Cardiac muscle cell (in vitro differentiated cells and primary cell): ENCODE results near the gene EPB41L5. TPM values are rescaled to one million over a fixed set of nuclear protein-coding genes. Genes with fewer than 3 reads are reported as not detected.
"Not testable (repeated sequence)": the region's sequence is repeated elsewhere in the genome, so short reads cannot be mapped to it uniquely, and the experiment has no call there.

Experiments
- DNase-seq, 2 donors: peaks; one replicate each; pipeline versions ENCODE4 v3.0.0 to v3.0.0-alpha.2; 2010 to 2017; ENCODE audit warnings: low read depth in 1 of 2, low spot score in 1 of 2
- H3K27ac ChIP-seq: fragments of 200-600 bp; sonication (generic); 2 replicates; pipeline ENCODE4 v1.5.1; 2016
- H3K27me3 ChIP-seq: fragments of 200-600 bp; sonication (generic); 2 replicates; pipeline ENCODE4 v1.6.0; 2016; ENCODE audit warnings: control low read depth
- H3K36me3 ChIP-seq: fragments of 200-600 bp; sonication (generic); 2 replicates; pipeline ENCODE4 v1.5.1; 2016; ENCODE audit warnings: control low read depth
- H3K4me1 ChIP-seq: fragments of 200-600 bp; sonication (generic); 2 replicates; pipeline ENCODE4 v1.8.1; 2017; ENCODE audit warnings: low read depth, mild to moderate bottlenecking, mixed run types
- H3K4me3 ChIP-seq: fragments of 200-600 bp; sonication (generic); 2 replicates; pipeline ENCODE4 v1.5.1; 2016; ENCODE audit warnings: mild to moderate bottlenecking
- H3K9me3 ChIP-seq: fragments of 200-600 bp; sonication (generic); 2 replicates; pipeline ENCODE4 v1.5.1; 2017; ENCODE audit warnings: low read depth, mild to moderate bottlenecking, control low read depth
- polyA plus RNA-seq: library from polyadenylated mRNA; unstranded; fragments of >200 nt; fragmentation: Nextera tagmentation; extraction: Ambion mirVana; gene quantifications from 2 replicates; pipeline ENCODE4 v1.2.1, GENCODE V29; 2016
- total RNA-seq: library from RNA; depleted of rRNA; stranded (reverse); fragments of >200 nt; gene quantifications from 2 replicates; pipeline ENCODE4 v1.2.3, GENCODE V29; 2016
- TF ChIP-seq, protein P1 (sequence below): IDR thresholded peaks from 2 replicates; pipeline ENCODE4 v1.5.1; 2012; ENCODE audit warnings: low read depth, mild to moderate bottlenecking, low read length

EPB41L5 gene
- total RNA-seq (18.4 and 24.6 TPM in 2 replicates), polyA plus RNA-seq (14.9 and 24.9 TPM in 2 replicates)

DNA sequence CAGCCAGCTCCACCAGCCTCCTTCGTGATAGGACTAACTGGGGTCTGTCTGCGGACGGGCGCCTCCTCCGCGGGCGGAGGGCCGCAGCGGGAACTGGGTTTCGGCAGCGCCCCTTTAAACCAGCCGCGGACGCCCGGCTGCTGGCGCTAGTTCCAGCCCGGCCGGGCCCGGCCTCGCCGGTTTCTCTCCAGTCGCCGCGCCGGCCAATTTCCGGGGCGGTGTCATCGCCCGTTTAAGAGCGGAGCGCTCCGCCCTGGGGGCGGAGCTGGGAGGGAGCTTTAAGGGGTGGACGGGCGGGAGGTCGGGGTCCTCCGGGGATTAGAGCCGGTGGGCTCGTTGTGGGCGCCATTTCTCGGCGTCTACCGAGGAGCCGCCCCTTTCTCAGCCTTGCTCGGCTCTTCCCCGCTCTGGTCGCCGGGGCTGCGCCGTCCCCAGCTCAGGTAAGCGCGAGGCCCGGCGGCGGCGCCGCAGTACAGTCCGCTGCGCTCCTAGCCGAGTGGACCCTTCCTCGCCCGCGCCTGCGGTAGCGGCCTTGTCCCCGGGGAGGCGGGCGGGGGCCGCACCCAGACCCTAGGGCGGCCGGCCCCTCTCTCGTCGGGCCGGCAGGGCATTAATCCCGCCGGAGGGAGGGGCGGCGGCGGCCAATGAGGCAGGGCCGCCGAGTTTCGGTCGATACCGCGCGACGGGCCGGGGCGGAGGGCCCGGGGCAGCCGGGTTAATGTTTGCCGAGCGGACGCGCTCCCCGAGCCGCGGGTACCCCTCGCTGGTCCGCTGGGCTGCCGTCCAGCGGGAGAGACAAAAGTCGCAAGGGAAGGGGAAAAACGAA is at the start of gene EPB41L5:
Gene EPB41L5, plus strand, starts transcription at position 307 of the 826 bp plus-strand sequence. CDS start 6,008 bp downstream, outside the sequence.
- DNase-seq, result peak; percentile 98
- H3K27ac ChIP-seq, result peak within 1 kb of the TSS; percentile 91
- peak within 1 kb of the TSS; percentile 79 for H3K4me3 ChIP-seq
- H3K36me3 ChIP-seq, result no peaks in the 10 kb centered on the region
- no peaks in the 10 kb centered on the region for H3K27me3 ChIP-seq
- no peaks in the 10 kb centered on the region for H3K9me3 ChIP-seq
- peaks cover 4% of the 10 kb centered on the region for H3K4me1 ChIP-seq
- TF ChIP-seq, protein P1, sequence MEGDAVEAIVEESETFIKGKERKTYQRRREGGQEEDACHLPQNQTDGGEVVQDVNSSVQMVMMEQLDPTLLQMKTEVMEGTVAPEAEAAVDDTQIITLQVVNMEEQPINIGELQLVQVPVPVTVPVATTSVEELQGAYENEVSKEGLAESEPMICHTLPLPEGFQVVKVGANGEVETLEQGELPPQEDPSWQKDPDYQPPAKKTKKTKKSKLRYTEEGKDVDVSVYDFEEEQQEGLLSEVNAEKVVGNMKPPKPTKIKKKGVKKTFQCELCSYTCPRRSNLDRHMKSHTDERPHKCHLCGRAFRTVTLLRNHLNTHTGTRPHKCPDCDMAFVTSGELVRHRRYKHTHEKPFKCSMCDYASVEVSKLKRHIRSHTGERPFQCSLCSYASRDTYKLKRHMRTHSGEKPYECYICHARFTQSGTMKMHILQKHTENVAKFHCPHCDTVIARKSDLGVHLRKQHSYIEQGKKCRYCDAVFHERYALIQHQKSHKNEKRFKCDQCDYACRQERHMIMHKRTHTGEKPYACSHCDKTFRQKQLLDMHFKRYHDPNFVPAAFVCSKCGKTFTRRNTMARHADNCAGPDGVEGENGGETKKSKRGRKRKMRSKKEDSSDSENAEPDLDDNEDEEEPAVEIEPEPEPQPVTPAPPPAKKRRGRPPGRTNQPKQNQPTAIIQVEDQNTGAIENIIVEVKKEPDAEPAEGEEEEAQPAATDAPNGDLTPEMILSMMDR, result no peak

DNA sequence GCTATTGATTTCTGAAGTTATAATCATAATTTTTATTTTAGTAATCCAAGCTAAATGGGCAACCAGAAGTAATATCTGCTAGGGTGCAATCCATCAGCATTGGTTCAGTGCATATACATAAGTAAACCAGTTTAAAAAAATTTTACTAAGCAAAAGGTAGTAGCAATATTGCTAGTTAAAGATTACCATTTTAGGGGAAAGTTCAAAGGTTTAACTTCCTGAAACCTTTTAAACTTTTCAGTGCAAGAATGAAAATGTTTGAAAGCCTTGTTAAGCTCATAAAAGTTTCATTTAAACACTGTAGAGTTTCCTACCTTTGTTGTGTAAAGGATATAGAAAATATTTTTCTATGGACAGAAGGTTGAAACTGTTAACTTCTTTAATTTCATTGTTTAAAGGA is 31.0 kb upstream of the EPB41L5 start:
- no peaks in the 10 kb centered on the region for H3K27me3 ChIP-seq
- TF ChIP-seq, protein P1, result no peak
- H3K4me1 ChIP-seq, result peaks cover 20% of the 10 kb centered on the region
- DNase-seq, result no peak
- H3K27ac ChIP-seq, result no peak overlapping the region
- no peak overlapping the region for H3K4me3 ChIP-seq
- peaks cover 5% of the 10 kb centered on the region for H3K36me3 ChIP-seq
- H3K9me3 ChIP-seq, result no peaks in the 10 kb centered on the region

- Histone ChIP-seq H3K27me3 (no peaks in the 10 kb centered on the region), H3K4me1 (peaks cover 20% of the 10 kb centered on the region), H3K4me3 (no peak overlapping the region), H3K9me3 (no peaks in the 10 kb centered on the region), H3K27ac (no peak overlapping the region), H3K36me3 (peaks cover 2% of the 10 kb centered on the region)
- TF ChIP-seq, protein P1, result no peak
- DNase-seq, result no peak
Measured at GRCh38 chr2:119982506-119982905, 30.4 kb upstream of the EPB41L5 start.

DNA sequence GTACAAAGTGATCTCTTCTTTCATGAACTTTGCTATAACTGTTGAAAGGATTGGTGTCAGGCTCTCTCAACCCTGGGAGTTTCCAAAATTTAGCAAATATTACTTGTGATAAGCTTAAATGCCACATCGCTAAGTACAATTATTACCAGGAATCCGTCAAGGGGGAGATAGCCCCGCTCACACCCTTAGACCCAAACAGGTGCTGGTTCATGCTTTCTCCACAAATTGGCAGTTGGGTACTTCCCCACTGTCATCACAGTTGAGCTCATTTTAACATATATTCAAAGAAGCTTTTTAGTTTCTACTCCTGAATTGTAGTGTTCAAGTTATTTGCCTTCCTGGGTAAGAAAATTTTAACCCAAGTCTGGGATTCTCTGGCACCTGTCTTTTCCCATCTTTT is 29.8 kb upstream of the EPB41L5 start:
- no peak overlapping the region for H3K27ac ChIP-seq
- H3K9me3 ChIP-seq, result no peaks in the 10 kb centered on the region
- TF ChIP-seq, protein P1, result no peak
- no peaks in the 10 kb centered on the region for H3K27me3 ChIP-seq
- H3K4me3 ChIP-seq, result no peak overlapping the region
- no peaks in the 10 kb centered on the region for H3K36me3 ChIP-seq
- DNase-seq, result no peak
- peaks cover 20% of the 10 kb centered on the region for H3K4me1 ChIP-seq

DNA sequence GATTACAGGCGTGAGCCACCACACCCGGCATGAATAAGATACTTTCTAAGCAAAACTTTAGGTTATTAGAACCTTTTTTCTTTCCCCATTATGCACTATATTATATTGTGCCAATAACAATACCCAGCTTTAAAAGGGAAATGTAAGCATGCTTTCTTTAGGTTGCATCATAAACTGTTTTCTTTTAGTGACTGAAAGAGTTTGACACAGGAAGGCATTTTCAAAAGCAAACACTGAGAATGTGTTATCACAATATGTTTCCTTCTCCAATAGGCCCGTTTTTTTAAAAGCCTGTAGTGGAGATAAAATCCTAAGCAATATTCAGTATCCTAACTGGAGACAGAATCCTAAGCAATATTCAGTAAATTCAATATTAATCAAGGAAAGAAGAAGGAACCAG is 16.7 kb upstream of the EPB41L5 start:
- H3K4me3 ChIP-seq, result no peak overlapping the region

GRCh38 chr2:119996896-119997891 is 15.7 kb upstream of the EPB41L5 start:
- H3K27me3 ChIP-seq, H3K4me1 ChIP-seq, H3K4me3 ChIP-seq, DNase-seq, H3K9me3 ChIP-seq, H3K27ac ChIP-seq, H3K36me3 ChIP-seq: not testable (repeated sequence)

More for the DNA sequence above, 16.7 kb upstream of the EPB41L5 start:
- Histone ChIP-seq H3K36me3 (no peaks in the 10 kb centered on the region), H3K27me3 (no peaks in the 10 kb centered on the region), H3K9me3 (no peaks in the 10 kb centered on the region), H3K4me1 (no peaks in the 10 kb centered on the region), H3K27ac (no peak overlapping the region)
- peak in 1 of 2 donors; percentile 52 for DNase-seq
- TF ChIP-seq, protein P1, result no peak
